K562 (cell line): Measurements from ENCODE around the gene CD46. TPM values are rescaled to one million over a fixed set of nuclear protein-coding genes. Genes with fewer than 3 reads are reported as not detected.
A peak's percentile ranks its signal among the peaks of the same experiment; 100 is the strongest.

Experiments
- ATAC-seq: fragments of 200-7000 bp; cut with Tn5 transposase; 3 replicates; pipeline ENCODE4 v1.9.1; 2020; ENCODE audit warnings: moderate library complexity
- BruUV-seq: library from RNA; stranded (reverse); fragments of 400-500 nt; replicated peaks from 2 replicates; lab custom pipeline; 2021; lab: Mats Ljungman, UMichigan
- CTCF ChIA-PET: fragments of 300-600 bp; formaldehyde crosslinking; extraction: SDS; loops from one replicate; lab custom pipeline; 2021; ENCODE audit warnings: low intra/inter-chr PET ratio; lab: Yijun Ruan, JAX
- POLR2A ChIA-PET: fragments of 300-600, 350-650 bp; sonication (Branson Sonifier 250); formaldehyde crosslinking; extraction: SDS; loops from one replicate; lab custom pipeline; 2021; ENCODE audit warnings: antibody characterized with exemption, inconsistent platforms; lab: Yijun Ruan, JAX
- DNase-seq, 4 experiments: peaks; one replicate each; pipeline versions ENCODE4 v3.0.0 to v3.0.0-alpha.2; 2011 to 2018; ENCODE audit warnings: low spot score in 3 of 4, mixed read lengths in 3 of 4; ENCODE audit errors: extremely low read depth in 1 of 4
- FAIRE-seq: peaks from 2 replicates; lab custom pipeline; 2011; peaks lifted over from hg19 to GRCh38; lab: Jason Lieb, UNC
- H2AFZ ChIP-seq: 2 replicates; pipeline ENCODE4 v1.6.0; 2011; ENCODE audit warnings: low read depth, low read length, control low read depth, inconsistent platforms
- H3K27ac ChIP-seq: fragments of 200-600 bp; 3 replicates; pipeline ENCODE4 v1.8.0; 2011; ENCODE audit warnings: low read depth, mild to moderate bottlenecking, control low read depth, inconsistent platforms, low read length, moderate library complexity, mixed read lengths; ENCODE audit errors: extremely low read depth
- H3K27me3 ChIP-seq, 2 experiments: fragments of 300-600 bp in 1 of 2; 2 replicates in 1 of 2; 3 replicates in 1 of 2; pipeline versions ENCODE4 v1.6.0 to v1.8.0; 2011; ENCODE audit warnings: inconsistent platforms in 2 of 2, low read length in 2 of 2, mild to moderate bottlenecking in 1 of 2, mixed read lengths in 1 of 2, moderate library complexity in 1 of 2; ENCODE audit not compliant: control insufficient read depth in 2 of 2, insufficient read depth in 2 of 2
- H3K36me3 ChIP-seq: fragments of 300-600 bp; 3 replicates; pipeline ENCODE4 v1.8.0; 2011; ENCODE audit warnings: mild to moderate bottlenecking, low read length, inconsistent platforms; ENCODE audit not compliant: control insufficient read depth, insufficient read depth
- H3K4me1 ChIP-seq, 2 experiments: fragments of 200-600 bp in 1 of 2; replicated peaks in 1 of 2; 2 replicates in 1 of 2; 3 replicates in 1 of 2; pipeline versions ENCODE4 v1.5.1 to v1.8.0; 2011; ENCODE audit warnings: inconsistent platforms in 2 of 2, low read length in 2 of 2, mild to moderate bottlenecking in 1 of 2, mixed read lengths in 1 of 2, moderate library complexity in 1 of 2; ENCODE audit not compliant: control insufficient read depth in 2 of 2, insufficient read depth in 2 of 2
- H3K4me2 ChIP-seq: 2 replicates; pipeline ENCODE4 v1.6.1; 2011; ENCODE audit warnings: low read length, control low read depth, inconsistent platforms, mixed read lengths; ENCODE audit not compliant: insufficient read depth
- H3K4me3 ChIP-seq: fragments of 200-600 bp; sonication (generic), shearing (Covaris generic); 2 replicates; pipeline ENCODE4 v1.5.1; 2016; ENCODE audit warnings: control low read depth, inconsistent platforms
- H3K79me2 ChIP-seq: fragments of 200-600 bp; 3 replicates; pipeline ENCODE4 v1.8.0; 2011; ENCODE audit warnings: low read length, inconsistent platforms; ENCODE audit not compliant: control insufficient read depth, insufficient read depth
- H3K9ac ChIP-seq, 2 experiments: 2 replicates each; pipeline versions ENCODE4 v1.6.0 to v1.6.1; 2011; ENCODE audit warnings: low read depth in 2 of 2, low read length in 2 of 2, control low read depth in 1 of 2, inconsistent platforms in 1 of 2, mild to moderate bottlenecking in 1 of 2, mixed read lengths in 1 of 2; ENCODE audit not compliant: insufficient read depth in 1 of 2
- H3K9me1 ChIP-seq: one replicate; pipeline ENCODE4 v1.6.0; 2011; ENCODE audit warnings: inconsistent platforms, mild to moderate bottlenecking, low read length, moderate library complexity; ENCODE audit not compliant: control insufficient read depth, insufficient read depth
- H3K9me3 ChIP-seq: replicated peaks from 2 replicates; pipeline ENCODE4 v1.5.1; 2011; ENCODE audit warnings: low read depth, low read length, inconsistent platforms; ENCODE audit not compliant: control insufficient read depth, insufficient read depth
- H4K20me1 ChIP-seq: replicated peaks from 2 replicates; pipeline ENCODE4 v1.6.1; 2011; ENCODE audit warnings: low read length, inconsistent platforms, mixed read lengths; ENCODE audit not compliant: control insufficient read depth, insufficient read depth
- ARID1B ChIP-seq: fragments of 450-650 bp; IDR thresholded peaks from 2 replicates; pipeline ENCODE4 v1.6.1; 2016; ENCODE audit warnings: antibody characterized with exemption, mild to moderate bottlenecking, inconsistent platforms
- E2F3 ChIP-seq: fragments of 250-450 bp; sonication (Bioruptor Pico); IDR thresholded peaks from 2 replicates; pipeline ENCODE4 v1.4.0; 2020; ENCODE audit warnings: mild to moderate bottlenecking
- GATA2 ChIP-seq: sonication (generic); formaldehyde crosslinking; IDR thresholded peaks from 2 replicates; pipeline ENCODE4 v1.4.0; 2020; ENCODE audit warnings: mild to moderate bottlenecking, missing genetic modification reagents
- HOXB6 ChIP-seq: fragments of 250-450 bp; sonication (Bioruptor Pico); IDR thresholded peaks from 2 replicates; pipeline ENCODE4 v1.5.1; 2022; ENCODE audit warnings: mild to moderate bottlenecking, borderline replicate concordance
- POLR2B ChIP-seq: fragments of 450-650 bp; IDR thresholded peaks from 2 replicates; pipeline ENCODE4 v1.6.1; 2018; ENCODE audit warnings: low read depth; ENCODE audit not compliant: partially characterized antibody
- SUPT5H ChIP-seq: fragments of 450-650 bp; IDR thresholded peaks from 2 replicates; pipeline ENCODE4 v1.6.1; 2016
- WGBS: fragments of 100-300 bp; shearing (Covaris generic); methylation state at CpG from one replicate; pipeline ENCODE4 v1.1.6; 2016; ENCODE audit warnings: low coverage, mixed read lengths; ENCODE audit not compliant: insufficient coverage; ENCODE audit errors: missing lambda C conversion rate; 5-methylcytosine and 5-hydroxymethylcytosine counted together
- in situ Hi-C: fragments of 300-500 bp; cut with MboI; formaldehyde crosslinking; loops from 4 replicates; pipeline ENCODE4 v1.15.0; 2018; ENCODE audit warnings: inconsistent platforms, mixed read lengths
- intact Hi-C: fragments of 100-400 bp; cut with micrococcal nuclease; formaldehyde crosslinking; loops from 2 replicates; pipeline ENCODE4 v1.14.2; 2022
- polyA plus RNA-seq, 8 experiments: library from polyadenylated mRNA; depleted of rRNA in 4 of 8; stranded (reverse) in 5 of 8; unstranded in 3 of 8; fragments of >200 nt; fragmentation: Nextera tagmentation in 2 of 8; fragmentation: Illumina TruSeq in 1 of 8; extraction: Ambion mirVana in 2 of 8; extraction: Trizol in 1 of 8; gene quantifications; 2 replicates each; pipeline versions ENCODE4 v1.2.1 to v1.2.3, GENCODE V29; 2011 to 2014; ENCODE audit warnings: inconsistent platforms in 1 of 8, missing spikeins in 1 of 8
- total RNA-seq, 7 experiments: library from RNA; depleted of rRNA in 6 of 7; stranded (reverse); fragments of >200 nt in 6 of 7; fragmentation: Illumina TruSeq in 2 of 7; extraction: Trizol in 2 of 7; gene quantifications; 2 replicates each; pipeline versions ENCODE4 v1.2.1 to v1.2.3, GENCODE V29; 2011 to 2021; ENCODE audit warnings: low replicate concordance in 1 of 7
- TF ChIP-seq, protein P1 (sequence below): sonication (generic); formaldehyde crosslinking; IDR thresholded peaks from 2 replicates; pipeline ENCODE4 v1.8.0; 2023; ENCODE audit warnings: mild to moderate bottlenecking, missing genetic modification reagents

The CD46 gene
- total and polyA plus RNA-seq, 9 of the 15 experiments (the other 6 are each of a cell fraction or from before 2014, with no cell fraction given), result 87.9 to 374 (median 156) TPM

DNA sequence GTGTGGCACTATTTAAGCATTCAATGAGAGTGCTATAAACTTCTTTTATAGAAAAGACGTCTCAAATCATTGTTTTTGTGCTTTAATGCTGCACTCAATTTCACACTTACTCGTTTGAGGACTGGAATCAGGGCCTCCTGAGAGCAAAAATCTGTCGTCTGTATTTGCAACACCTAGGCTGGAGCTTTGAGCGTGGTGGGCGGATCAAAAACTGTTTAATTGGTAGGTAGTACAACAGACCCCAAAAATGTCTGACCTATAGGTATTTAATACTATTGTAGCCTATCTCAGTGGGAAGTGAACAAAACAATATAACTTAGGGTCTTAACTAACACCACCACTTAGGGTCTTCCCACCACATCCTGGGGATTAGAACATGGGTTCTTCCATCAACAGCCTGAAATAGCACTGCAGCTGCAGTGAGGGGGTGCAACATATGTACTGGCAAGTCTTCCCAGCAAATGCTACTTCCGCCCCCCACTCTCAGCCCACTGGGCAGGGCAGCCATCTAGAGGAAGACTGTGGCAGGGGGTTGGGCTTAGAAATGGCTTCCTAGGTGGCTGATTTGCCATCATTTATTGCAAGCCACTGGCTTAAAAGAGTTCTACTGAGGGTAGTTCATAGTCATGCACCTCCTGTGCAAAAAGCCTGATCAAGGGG is 48.3 kb downstream of the CD46 start:
- BruUV-seq, result no TSS peak
- H3K9me1 ChIP-seq, result no peaks in the 10 kb centered on the region
- ATAC-seq (no peak), DNase-seq (no peak), FAIRE-seq (no peak)
- H3K36me3 ChIP-seq, result peaks cover 35% of the 10 kb centered on the region
- H3K27ac ChIP-seq, result no peak overlapping the region
- TF ChIP-seq ARID1B (no peak), E2F3 (CRISPR knock-in tag) (no peak), SUPT5H (0 out of 2 replicates have a peak, but pooled peaks have one; percentile 19), HOXB6 (no peak), GATA2 (CRISPR knock-in tag) (no peak), POLR2B (no peak)
- TF ChIP-seq, protein P1, sequence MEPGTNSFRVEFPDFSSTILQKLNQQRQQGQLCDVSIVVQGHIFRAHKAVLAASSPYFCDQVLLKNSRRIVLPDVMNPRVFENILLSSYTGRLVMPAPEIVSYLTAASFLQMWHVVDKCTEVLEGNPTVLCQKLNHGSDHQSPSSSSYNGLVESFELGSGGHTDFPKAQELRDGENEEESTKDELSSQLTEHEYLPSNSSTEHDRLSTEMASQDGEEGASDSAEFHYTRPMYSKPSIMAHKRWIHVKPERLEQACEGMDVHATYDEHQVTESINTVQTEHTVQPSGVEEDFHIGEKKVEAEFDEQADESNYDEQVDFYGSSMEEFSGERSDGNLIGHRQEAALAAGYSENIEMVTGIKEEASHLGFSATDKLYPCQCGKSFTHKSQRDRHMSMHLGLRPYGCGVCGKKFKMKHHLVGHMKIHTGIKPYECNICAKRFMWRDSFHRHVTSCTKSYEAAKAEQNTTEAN, result no peak
- H3K4me2 ChIP-seq, result no peak overlapping the region
- ChIA-PET POLR2A (interaction anchor here (0.7 to 1.4 kb wide), 5 partner anchors 10 to 165 kb away, joined by 3 to 4 read pairs (median 4); no protein-coding TSS in a partner anchor), CTCF (no interaction called here)
- 72% methylated on average over 6 of the region's 6 CpGs for WGBS
- H3K9me3 ChIP-seq, result no peaks in the 10 kb centered on the region
- H3K79me2 ChIP-seq, result no peaks in the 10 kb centered on the region
- H4K20me1 ChIP-seq, result no peaks in the 10 kb centered on the region
- no peak overlapping the region for H2AFZ ChIP-seq
- H3K4me3 ChIP-seq, result no peak overlapping the region
- peaks cover 0 to 9% of the 10 kb centered on the region in 2 experiments; a peak in 3 of 5 replicates for H3K4me1 ChIP-seq
- H3K27me3 ChIP-seq, result no peaks in the 10 kb centered on the region
- intact Hi-C loops, result no loop called here
- in situ Hi-C loops, result no loop called here
- no peak overlapping the region for H3K9ac ChIP-seq
